Hepatocyte (in vitro differentiated cells): ENCODE measurements around the gene PDGFA.
A peak's percentile ranks its signal among the peaks of the same experiment; 100 is the strongest.

Experiments
- EZH2 ChIP-seq: fragments of 200-600 bp; sonication (generic); IDR thresholded peaks from 2 replicates; pipeline ENCODE4 v1.6.1; 2016; ENCODE audit warnings: antibody characterized with exemption, mild to moderate bottlenecking, borderline replicate concordance
- EZH2phosphoT487 ChIP-seq: fragments of 200-600 bp; sonication (generic); IDR thresholded peaks from one replicate; pipeline ENCODE4 v1.6.1; 2018; ENCODE audit warnings: antibody characterized with exemption, mild to moderate bottlenecking, low read depth, moderate library complexity; ENCODE audit not compliant: unreplicated experiment, severe bottlenecking
- TF ChIP-seq, protein P1 (sequence below): fragments of 200-600 bp; sonication (generic); IDR thresholded peaks from 2 replicates; pipeline ENCODE4 v1.5.1; 2016; ENCODE audit warnings: antibody characterized with exemption, mild to moderate bottlenecking; ENCODE audit not compliant: poor library complexity

- TF ChIP-seq, protein P1, sequence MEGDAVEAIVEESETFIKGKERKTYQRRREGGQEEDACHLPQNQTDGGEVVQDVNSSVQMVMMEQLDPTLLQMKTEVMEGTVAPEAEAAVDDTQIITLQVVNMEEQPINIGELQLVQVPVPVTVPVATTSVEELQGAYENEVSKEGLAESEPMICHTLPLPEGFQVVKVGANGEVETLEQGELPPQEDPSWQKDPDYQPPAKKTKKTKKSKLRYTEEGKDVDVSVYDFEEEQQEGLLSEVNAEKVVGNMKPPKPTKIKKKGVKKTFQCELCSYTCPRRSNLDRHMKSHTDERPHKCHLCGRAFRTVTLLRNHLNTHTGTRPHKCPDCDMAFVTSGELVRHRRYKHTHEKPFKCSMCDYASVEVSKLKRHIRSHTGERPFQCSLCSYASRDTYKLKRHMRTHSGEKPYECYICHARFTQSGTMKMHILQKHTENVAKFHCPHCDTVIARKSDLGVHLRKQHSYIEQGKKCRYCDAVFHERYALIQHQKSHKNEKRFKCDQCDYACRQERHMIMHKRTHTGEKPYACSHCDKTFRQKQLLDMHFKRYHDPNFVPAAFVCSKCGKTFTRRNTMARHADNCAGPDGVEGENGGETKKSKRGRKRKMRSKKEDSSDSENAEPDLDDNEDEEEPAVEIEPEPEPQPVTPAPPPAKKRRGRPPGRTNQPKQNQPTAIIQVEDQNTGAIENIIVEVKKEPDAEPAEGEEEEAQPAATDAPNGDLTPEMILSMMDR, result peak; percentile 2
- TF ChIP-seq EZH2phosphoT487, result no peak
- TF ChIP-seq EZH2, result peak; percentile 83
Measured at GRCh38 chr7:522071-522950, 2.7 kb upstream of the PDGFA start.
